GM21737 (cell line): Measurements from ENCODE around the gene PGBD5.

Experiments used
- ATAC-seq: cut with Tn5 transposase; IDR thresholded peaks from one replicate; pipeline ENCODE4 v1.9.1; 2021; ENCODE audit warnings: mild to moderate bottlenecking, moderate library complexity; ENCODE audit not compliant: unreplicated experiment

PGBD5 gene

DNA sequence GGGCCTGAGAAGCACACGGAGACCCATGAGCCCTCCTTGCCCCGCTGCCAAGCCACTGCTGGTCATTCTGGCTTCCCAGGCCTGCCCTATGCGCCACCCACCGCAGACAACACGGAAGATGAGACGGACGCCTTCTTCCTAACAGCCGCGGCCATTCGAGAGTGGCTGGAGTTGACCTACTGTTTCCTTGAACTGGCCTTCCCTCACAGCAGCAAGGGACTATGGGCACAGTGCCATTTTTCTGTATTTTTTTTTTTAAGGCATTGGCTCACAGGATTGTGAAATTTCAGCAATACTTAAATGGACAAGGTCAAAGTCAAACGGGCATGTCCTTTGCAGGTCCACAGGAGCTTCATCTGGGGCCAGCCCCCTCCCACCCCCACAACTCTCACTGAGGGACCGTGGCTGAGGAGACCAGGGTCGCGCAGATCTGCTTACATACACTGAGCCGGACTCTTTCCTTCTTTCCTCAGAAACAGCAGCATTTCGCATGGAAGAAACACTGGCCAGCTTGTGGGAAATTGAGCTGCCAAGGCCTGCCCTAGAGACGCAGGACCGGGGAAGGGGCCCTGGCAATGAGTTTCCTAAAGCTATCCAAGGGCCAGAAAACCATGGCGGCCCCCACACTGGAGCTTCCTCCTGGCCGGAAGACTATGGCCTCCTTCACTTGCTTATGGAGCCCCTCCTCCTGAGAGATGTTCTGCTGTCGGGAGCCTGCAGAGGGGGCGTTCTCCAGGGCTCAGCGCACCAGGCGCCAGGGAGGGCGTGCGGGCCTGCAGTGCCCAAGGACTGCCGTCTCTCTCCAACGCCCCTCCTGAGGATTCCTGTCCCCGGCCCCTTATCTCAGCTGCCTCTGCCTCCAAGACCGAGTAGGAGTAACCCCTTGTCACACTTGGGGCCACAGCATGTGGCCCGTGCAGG is 98.9 kb downstream of the PGBD5 start:
- no peak for ATAC-seq

DNA sequence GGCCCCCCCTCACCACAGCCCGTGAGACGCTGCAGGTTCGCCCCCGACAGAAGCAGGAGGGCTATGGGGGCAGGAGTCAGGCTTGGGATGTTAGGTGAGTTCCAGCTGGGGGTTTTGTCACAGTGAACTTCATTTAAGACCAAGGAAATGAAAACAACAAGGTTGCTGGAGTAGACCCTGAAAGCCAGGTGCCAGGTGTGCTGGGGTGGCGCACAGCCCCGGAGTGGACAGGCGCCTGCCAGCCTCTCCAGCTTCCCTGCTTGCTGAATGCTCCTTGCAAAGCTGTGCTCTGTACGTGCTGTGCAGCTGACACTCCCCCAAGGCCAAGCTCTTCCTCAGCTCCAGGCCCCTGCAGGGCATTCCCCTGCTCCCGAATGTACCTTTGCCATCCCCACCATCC is 102.4 kb downstream of the PGBD5 start:
- no peak for ATAC-seq

DNA sequence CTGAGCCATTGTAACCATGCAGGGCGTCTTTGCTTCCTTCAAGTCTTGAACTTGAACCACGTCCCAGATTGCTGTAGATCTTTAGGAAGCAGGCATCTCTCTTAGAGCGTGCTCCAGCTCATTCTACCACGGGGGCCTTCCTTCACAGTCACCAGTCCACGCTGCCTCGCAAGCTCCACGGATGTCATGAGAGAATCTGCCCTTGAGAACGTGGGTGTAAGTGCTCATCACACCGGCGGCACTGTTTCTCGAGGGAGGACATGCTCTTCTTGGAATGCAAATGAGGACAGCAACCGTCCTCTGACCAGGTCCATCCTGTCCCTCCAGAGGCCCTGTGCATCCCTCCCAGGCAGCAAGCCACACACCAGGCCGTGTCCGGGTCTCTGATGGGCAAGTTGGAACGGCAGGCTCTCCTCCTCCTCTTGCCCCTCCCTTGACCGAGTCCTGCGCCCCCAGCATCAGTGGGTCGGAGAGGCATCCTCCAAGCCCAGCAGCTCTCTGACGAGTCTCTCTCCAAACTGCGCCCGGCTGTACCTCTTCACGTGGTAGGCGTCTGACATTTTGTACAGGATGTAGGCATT is 103.1 kb downstream of the PGBD5 start:
- no peak for ATAC-seq

DNA sequence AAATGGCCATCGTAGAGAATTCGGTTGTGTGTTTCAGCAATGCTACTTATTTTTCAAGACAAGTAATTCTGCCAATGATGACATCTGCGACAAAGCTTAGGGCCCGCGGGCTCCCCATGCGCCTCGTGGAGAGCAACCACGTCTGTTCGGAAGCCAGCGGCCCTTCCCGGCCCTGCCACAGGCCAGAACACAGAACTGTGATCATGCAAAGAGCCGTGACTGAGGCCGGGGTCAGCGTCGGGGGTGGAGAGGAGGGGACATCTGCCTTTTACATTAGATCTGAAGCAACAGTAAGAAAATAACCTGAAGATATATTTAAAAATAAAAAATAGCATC is 103.7 kb downstream of the PGBD5 start:
- no peak for ATAC-seq

DNA sequence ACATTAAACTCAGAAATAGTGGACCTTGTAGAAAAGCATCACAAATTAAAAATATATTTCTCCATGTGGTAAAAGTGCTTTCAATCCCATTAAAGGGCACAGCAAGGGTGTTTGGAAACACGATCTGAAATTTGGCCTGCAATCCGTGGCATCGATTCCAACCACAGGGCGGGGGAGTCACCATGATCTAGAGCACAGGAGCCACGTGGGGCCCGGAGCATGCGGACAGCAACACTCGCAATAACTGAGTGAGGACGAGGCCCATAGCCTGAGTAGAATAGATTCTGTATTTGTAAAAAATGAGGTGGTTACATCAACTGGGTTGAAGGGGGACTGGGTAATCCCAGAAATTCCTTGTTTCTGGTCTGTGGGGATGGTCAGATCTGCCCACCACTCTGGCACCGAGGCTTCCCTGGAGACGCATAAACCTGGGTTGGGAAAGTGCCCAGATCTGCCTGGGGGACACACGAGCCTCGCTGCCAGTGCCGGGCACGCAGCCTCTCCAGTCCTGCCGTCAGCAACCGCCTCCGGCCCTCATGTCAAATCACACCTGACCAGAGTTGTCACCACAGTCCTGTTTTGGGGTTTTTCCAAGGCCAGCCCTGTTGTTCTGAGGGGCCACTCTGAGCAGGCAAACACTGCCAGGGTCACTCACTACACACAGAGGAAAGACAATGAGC is 104.3 kb downstream of the PGBD5 start:
- ATAC-seq, result no peak

DNA sequence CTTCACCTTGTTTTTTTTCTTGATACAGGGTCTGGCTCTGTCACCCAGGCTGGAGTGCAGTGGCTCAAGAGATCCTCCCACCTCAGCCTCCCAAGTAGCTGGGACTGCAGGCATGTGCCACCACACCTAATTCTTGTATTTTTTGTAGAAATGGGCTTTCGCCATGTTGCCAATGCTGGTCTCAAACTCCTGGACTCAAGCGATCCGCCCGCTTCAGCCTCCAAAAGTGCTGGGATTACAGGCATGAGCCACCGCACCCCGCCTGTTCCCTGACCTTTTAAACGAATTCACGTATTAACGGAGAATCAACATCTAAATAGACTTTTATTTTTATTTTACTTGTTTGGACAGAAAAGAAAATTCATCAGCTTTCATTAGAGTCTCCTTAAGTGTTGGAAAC is 104.8 kb downstream of the PGBD5 start:
- ATAC-seq, result no peak

DNA sequence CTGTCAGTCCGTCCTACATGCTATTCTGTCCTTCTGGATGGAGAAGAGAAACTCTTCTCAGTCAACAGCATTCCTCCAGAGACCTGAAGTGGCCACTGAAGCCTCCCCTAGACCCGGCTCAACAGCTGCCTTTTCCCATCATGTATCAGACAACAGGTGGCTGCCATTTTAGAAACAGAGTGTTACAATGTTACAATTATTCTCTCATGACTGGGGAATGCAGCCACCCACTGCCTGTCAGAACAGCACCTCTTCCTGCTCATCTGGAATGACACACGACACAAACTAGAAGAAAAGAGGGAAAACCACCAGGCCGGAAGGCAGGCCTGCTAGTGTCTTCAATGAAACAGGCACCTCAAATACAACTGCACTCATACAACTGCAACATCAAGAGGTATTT is 105.3 kb downstream of the PGBD5 start:
- ATAC-seq, result no peak

DNA sequence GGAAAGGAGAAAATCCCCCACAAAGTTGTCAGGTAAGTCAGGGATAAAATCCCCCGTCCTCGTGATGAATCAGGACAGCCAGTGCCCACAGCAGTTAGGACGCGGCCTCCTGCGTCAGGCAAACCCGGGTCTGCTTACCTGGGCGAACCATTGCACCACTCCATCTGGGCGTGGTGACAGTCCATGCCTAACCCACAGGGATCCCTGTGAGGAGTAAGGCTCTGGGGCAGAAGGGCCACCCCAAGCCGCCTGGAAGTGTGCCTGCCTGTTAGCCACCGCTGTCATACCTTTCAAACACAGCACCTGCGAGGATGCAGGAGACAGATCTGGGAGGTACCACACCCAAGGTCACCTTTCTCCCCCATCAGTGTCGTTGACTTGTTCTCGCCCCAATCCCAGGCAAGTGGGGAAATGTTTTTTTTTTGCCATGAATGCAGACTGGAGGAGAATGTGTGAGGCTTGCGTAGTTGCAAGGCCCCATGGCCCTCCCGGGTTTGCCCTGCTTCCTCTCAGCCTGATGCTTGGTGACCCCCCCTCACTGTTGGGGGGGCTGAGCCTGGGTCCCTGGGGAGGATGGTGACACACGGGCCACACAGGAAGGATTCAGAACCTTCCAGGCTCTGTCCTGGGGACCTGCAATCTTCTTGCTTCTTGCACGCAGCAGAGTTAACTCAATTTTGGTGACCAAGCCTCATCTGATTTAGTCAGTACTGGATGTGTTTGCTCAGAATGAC is 107.0 kb downstream of the PGBD5 start:
- no peak for ATAC-seq

DNA sequence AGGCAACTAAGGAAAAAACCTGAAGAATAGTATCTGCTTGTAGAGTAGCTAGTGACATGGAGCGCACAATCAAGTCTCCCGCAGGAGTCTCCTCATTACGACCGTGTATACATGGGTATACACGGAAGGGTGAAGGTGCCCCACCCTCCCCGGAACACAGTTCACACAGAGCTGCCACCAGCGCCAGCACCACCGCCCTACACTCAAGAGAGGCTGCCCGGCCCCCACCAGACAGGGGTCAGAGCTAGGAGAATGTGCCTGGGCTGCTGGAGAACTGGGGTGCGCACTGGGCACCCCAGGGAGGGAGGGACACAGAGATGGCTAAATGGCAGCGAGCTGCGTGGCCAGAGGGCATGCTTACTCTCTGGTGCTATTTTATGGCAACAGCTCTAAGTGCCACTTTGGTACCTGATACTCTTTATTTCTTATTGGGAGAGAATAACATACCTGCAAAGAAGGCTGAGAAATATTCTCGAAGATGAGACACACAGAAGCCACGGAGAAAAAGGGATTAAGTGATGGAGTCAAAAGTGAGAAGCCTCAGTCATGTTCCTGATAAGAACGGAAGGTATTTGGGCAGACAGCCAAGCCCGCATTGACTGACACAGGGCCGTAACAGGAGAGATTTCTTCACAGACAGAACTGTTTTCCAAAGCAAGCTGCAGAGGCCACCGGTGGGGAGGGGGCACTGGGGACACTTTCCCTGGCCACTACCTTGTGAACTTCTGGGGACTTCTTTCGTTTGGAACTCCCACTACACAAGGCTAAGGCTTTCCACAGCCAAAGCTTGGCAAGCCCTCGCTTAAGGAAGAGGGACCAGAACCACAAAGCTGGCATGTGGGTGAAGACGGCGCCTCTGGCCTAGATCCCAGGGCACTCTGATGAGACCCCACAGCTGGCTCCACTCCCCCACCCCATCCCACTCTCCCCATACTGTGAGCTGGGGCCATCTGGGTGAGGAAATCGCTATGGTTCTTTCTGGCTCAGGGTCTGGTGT is 108.0 kb downstream of the PGBD5 start:
- ATAC-seq, result no peak

DNA sequence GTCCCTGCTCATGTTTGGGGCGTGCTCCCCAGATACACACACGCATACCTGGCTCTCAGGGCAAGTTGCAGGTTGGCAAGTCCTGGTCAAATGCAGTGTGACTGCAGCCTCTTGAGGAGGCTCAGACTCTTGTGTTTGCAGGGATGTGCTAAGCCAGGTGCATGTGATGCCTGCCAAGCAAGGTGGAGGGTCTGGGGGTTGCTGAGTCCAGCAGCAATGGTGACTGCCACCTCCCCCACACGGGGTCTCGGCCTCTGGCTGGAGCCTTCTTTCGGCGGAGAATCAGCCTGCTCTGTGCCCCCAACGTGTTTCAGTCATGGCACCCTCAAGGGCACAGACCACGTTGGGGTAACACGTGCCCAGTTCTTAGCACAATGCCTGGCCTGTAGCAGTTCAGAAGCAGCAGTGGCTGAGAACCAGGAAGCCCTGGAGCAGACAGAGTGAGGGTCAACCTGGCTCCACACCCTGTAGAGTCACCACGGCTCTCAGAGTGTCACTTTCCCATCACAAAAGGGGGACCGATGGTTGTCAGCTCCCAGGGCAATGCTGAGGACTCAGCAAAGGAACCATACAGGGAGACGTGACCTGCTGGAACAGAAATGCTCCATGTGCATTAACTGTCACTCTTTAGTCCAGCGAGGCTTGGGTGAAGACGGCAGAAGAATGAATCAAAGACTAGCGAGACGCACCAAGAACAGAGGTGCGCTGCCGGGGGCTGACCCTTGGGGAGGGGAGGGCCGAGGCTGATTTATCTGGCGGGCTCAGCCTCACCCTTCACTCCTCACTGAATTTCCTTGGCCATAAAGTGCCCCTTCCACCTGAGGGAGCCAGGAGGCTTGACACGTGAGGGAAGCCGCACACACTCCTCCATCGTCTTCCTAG is 109.0 kb downstream of the PGBD5 start:
- no peak for ATAC-seq

DNA sequence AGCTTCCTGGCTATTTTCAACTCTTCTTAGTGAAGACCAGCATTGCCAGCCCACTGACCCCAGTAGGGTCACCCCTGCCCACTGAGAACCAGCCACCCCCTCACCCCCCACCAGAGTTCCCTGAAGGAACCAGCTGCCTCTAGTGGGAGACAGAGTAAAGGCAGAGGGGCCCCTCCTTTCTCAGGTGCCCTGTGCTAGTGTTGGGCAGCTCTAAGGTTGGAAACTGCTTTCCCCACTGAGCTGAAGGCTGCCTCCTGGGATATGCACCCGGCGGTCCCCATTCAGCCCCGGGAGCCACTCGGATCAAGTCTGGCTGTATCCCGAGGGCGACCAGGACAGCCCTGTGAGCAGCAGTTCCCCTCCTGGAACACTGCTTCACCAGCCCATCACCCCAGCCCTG is 111.0 kb downstream of the PGBD5 start:
- no peak for ATAC-seq

DNA sequence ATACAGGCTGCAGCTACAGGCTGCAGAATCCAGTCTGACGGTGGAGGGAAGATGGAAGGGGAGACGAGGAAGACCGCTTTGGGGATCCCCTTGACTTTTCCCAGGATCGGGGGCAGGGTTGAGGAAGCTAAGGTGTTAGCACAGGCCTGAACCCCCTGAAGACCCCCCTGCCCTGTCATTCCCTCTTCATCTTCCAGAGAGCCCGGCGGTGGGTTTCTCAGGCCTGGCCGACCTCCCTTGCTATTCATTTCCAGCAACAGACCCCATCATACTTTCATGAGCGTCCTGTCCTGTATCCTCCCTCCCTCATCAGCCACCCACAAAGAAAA is 112.0 kb downstream of the PGBD5 start:
- no peak for ATAC-seq

DNA sequence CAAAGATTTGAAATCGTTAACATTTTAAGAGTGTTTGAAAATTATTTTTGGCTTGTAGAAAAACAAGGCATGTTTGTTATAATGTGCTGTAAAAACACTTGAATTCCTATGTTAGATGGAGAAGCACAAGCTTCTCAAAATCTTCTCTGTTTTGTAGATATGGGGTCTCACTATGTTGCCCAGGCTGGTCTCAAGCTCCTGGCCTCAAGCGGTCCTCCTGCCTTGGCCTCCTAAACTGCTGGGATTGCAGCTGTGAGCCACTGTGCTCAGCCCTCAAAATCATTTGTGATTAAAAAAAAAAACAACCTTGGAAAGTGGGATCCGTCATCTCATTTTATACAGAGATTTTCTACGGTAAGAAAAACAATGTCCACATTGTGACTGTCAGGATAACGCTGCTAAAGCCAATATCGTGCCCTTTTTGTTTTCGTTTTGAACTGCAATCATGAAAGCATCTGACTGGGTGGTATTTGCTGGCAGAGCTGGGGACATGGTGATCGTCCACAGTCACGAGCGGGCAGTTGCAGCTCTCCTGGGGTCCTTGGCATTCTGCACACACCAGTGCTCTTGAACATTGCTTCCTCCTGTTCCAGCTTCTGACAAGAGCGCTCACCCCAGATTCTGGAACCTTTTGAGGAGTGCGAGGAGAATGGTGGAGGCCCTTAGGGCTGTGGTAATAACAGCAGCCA is 112.5 kb downstream of the PGBD5 start:
- no peak for ATAC-seq

DNA sequence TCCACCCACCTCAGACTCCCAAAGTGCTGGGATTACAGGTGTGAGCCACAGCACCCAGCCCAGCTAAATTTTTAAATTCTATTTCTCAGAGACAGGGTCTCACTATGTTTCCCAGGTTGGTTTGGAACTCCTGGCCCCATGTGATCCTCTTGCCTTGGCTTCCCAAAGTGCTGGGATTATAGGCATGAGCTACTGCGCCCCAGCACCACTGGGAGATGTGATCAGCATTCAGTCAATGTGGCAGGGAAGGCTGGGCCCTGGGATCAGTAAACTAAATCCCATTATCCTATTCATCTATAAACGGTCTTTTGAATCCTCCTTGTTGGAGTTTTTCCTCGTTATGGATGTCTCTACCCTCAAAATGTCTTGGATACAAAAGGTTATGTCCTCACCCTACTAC is 113.5 kb downstream of the PGBD5 start:
- ATAC-seq, result no peak

DNA sequence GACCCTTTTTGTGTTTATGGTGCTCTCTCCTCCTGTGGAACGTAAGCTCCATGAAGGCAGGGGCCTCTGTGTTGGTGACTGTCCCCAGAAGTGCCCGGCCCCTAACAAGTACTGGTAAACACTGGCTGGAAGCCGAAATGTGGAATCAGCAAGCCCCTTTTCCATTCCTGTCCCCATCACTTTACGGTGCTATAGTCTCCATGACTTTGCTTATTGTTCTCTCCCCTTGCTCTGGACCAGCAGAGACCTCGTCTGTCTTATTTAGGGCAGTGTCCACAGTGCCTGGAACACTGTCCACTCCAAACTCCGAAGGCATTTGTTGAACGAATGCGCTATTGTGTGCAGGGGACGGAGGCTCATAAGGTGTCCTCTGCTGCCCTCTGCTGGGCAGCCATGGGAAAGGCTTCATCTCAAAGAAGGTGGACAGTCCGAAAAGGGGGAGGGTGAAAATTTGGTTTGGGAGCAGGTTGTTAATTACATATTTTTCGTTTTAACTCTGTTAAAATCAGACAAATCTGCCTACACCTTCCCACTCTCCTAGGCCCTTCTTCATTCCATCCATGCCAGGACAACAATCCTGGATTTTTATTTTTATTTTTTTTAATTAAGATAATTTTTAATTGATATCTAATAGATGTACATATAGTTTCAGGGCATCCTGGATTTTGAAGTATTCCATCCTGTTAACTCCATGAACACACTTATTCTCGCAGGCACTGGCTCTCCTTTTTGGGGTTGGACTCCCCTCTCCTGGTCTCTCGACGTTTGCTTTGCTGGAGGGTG is 115.6 kb downstream of the PGBD5 start:
- no peak for ATAC-seq

DNA sequence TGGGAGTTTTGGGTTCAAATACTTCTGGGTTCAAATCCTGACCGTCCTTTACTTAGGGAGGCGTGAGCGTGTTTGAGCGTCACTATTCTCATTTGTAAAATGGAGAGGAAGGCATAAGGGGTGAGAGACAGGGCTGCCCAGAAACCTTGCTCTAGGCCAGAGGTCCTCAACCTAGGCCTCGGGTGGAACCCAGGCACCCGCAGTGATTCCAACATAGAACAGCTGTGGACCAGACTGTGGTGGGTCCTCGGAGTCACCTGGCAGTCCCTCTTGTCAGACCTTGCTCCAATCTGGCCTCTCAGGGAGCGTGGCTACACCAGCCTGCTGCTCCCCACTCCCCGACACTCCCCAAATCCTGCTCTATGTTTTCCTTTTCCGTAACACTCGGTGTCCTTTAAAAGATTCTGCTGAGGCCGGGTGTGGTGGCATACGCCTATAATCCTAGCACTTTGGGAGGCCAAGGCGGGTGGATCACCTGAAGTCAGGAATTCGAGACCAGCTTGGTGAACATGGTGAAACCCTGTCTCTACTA is 116.4 kb downstream of the PGBD5 start:
- no peak for ATAC-seq

DNA sequence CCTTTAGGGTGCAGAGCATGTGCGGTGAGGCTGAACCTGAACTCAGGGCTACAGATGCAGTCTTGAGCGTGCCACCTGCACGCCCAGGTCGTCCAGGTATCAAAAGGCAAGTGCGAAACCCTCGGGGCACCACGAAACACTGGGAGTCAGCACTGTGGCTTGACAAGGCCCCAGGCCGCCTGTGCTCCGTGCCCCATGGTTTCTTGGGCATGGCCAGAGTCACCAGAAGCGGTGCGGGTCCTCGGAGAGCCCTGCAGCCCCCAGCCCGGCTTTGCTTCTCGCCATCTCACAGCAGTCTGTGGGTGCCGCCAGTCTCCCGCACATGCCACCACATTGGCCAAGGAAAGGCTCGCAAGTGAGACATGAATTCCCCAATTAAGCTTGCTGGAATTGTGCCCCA is 117.3 kb downstream of the PGBD5 start:
- ATAC-seq, result no peak

DNA sequence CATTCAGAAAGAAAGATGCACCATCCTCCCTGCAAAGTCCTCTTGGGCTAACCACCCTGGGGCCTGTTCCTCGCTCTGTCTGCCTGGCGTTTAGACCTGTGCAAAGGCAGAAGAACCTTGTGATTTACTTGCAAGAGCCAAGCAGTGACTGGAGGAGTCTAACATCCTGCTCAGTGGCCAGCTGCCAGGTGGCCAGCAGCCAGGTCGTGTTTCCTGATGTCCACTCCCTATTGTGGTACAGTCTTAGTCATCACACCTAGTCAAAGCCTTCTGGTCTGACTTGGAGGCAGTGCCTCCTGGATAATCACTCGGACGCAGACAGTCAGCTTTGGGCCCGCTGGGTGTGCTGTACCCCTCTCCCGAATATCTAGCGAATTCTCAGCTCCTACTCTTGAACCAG is 118.1 kb downstream of the PGBD5 start:
- no peak for ATAC-seq
